ENCODE results near the gene ITIH4. TPM values are rescaled to one million over a fixed set of nuclear protein-coding genes. Genes with fewer than 3 reads are reported as not detected.

Gene ITIH4
- total RNA-seq, 2 donors from 2014 or later = 2.1 to 7.3 TPM

DNA sequence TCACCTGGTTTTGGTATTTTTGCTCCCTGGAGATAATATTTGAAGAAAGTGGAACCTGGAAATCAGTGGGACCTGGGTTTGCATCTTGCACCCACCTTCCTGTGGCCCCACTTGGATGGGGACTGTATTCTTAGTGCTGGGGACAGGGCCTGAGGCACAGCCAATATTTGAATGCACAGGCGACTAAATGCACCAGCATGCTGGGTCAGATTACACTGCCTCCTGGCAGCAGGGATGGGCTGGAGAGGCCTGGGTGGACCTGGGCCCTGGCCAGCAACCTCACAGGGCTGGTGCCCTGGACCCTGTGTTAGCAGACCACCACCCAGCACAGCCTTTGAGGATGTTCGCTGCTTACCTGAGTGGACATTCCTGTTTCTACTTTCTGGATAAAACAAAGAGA is 10.5 kb downstream of the ITIH4 start:
- Histone ChIP-seq H3K9ac (ENCODE audit: low read depth in 2 of 2, low read length in 2 of 2) (no peak overlapping the region), H3K27me3 (no peaks in the 10 kb centered on the region), H3K9me3 (no peaks in the 10 kb centered on the region), H3K27ac (no peak overlapping the region), H3K4me1 (no peaks in the 10 kb centered on the region), H3K36me3 (no peaks in the 10 kb centered on the region), H3K4me3 (no peak overlapping the region)
- TF ChIP-seq, protein P1, sequence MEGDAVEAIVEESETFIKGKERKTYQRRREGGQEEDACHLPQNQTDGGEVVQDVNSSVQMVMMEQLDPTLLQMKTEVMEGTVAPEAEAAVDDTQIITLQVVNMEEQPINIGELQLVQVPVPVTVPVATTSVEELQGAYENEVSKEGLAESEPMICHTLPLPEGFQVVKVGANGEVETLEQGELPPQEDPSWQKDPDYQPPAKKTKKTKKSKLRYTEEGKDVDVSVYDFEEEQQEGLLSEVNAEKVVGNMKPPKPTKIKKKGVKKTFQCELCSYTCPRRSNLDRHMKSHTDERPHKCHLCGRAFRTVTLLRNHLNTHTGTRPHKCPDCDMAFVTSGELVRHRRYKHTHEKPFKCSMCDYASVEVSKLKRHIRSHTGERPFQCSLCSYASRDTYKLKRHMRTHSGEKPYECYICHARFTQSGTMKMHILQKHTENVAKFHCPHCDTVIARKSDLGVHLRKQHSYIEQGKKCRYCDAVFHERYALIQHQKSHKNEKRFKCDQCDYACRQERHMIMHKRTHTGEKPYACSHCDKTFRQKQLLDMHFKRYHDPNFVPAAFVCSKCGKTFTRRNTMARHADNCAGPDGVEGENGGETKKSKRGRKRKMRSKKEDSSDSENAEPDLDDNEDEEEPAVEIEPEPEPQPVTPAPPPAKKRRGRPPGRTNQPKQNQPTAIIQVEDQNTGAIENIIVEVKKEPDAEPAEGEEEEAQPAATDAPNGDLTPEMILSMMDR (IDR thresholded peaks at IDR 0.05) = no peak
- intact Hi-C loops (cut with DNase I) = no loop called here
- DNase-seq = no peak

DNA sequence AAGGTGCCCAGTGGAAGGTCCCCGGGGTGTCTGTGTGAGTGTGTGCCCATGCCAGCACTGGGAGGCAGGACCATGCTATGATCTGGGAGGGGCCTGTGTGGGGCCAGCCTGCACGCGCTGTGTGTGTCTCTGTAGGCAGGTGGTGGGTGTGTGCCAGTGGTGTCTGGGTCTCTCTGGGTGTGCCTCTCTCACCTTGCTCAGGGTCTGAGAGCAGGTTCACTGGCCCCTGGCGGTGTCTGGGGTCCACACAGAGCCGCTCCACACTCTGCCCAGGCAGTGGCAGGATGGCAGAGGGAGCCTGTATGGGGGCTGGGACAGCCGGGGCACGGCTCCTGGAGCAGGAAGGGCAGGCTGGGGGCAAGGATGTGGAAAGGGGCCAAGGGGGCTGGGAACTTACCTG is 12.6 kb downstream of the ITIH4 start:
- no peak overlapping the region for H3K27ac ChIP-seq
- H3K4me3 ChIP-seq = no peak overlapping the region
- H3K9ac ChIP-seq (ENCODE audit: low read depth in 2 of 2, low read length in 2 of 2) = no peak overlapping the region
- no peaks in the 10 kb centered on the region for H3K36me3 ChIP-seq
- no peaks in the 10 kb centered on the region for H3K27me3 ChIP-seq
- no peaks in the 10 kb centered on the region for H3K4me1 ChIP-seq
- no peaks in the 10 kb centered on the region for H3K9me3 ChIP-seq
- DNase-seq = no peak
- TF ChIP-seq, protein P1 (IDR thresholded peaks at IDR 0.05) = no peak
- intact Hi-C loops (cut with DNase I) = no loop called here

DNA sequence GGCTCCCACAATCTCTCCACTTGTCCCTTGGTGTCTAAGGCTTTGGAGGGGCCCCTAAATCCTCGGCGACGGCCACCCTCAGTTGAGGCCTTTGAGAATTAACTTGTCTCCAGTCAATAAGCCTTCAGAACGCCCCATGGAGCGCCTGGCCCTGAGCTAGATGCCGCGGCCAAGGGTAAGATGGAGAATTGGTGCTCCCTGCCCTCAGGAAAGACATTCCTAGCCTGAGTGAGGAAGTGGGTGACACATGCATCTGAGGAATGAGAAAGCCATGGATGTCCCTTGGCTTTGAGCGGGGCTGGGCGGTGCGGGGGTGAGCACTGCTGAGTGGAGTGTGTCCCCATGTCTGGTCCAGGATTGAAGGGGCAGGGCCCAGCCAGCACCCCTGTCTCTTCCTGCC is 13.3 kb downstream of the ITIH4 start:
- TF ChIP-seq, protein P1 (IDR thresholded peaks at IDR 0.05) = no peak
- no peaks in the 10 kb centered on the region for H3K4me1 ChIP-seq
- intact Hi-C loops (cut with DNase I) = no loop called here
- H3K9me3 ChIP-seq = no peaks in the 10 kb centered on the region
- H3K27me3 ChIP-seq = no peaks in the 10 kb centered on the region
- no peak overlapping the region for H3K27ac ChIP-seq
- no peak for DNase-seq
- H3K36me3 ChIP-seq = no peaks in the 10 kb centered on the region
- H3K9ac ChIP-seq (ENCODE audit: low read depth in 2 of 2, low read length in 2 of 2) = no peak overlapping the region
- H3K4me3 ChIP-seq = no peak overlapping the region

DNA sequence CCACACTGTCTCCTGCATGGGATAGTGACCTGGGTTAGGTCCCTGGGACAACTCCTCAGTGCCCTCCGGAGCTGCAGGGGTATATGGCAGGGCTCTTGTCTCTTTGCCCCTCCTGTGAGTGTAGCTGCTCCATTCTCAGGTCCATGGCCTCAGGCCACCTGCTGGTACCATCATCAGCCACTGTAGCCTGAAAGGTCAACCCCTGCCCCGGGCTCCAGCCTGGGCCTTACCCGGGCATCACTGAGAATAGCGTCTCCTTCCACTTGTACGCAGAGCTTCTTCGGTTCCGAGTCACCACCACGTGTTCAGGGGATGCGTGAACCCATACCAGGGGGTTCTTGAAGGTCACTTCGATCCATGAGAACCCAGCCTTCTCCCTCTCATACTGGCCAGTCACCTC is 13.8 kb downstream of the ITIH4 start:
- H3K9me3 ChIP-seq = no peaks in the 10 kb centered on the region
- no peak for DNase-seq
- intact Hi-C loops (cut with DNase I) = no loop called here

DNA sequence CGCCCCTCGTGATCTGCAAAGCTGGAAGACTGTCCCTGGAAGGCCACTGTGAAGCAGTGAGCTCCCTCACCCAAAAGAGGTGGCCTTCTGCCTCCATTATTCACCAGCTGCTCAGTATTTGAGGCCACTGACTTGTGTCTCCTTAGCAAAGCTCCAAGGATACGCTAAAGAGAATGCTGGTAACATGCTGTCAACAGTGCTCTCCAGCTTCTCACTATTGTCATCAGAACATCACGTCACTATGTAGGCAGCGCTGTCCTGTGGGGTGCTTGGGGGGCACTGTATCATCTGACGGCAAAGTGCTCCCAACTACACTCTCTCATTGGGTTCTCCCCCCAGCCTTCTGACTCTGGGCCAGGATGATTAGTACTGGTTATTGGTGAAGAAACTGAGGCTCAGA is 14.3 kb downstream of the ITIH4 start:
- TF ChIP-seq, protein P1 (IDR thresholded peaks at IDR 0.05) = no peak
- H3K27ac ChIP-seq = no peak overlapping the region
- H3K9me3 ChIP-seq = no peaks in the 10 kb centered on the region
- no peaks in the 10 kb centered on the region for H3K4me1 ChIP-seq
- no peaks in the 10 kb centered on the region for H3K27me3 ChIP-seq
- no peak for DNase-seq
- H3K4me3 ChIP-seq = no peak overlapping the region
- H3K9ac ChIP-seq (ENCODE audit: low read depth in 2 of 2, low read length in 2 of 2) = no peak overlapping the region
- intact Hi-C loops (cut with DNase I) = no loop called here
- no peaks in the 10 kb centered on the region for H3K36me3 ChIP-seq

More for the DNA sequence above, 13.8 kb downstream of the ITIH4 start:
- TF ChIP-seq, protein P1 (IDR thresholded peaks at IDR 0.05) = no peak
- H3K9ac ChIP-seq (ENCODE audit: low read depth in 2 of 2, low read length in 2 of 2) = no peak overlapping the region
- no peak overlapping the region for H3K27ac ChIP-seq
- H3K27me3 ChIP-seq = no peaks in the 10 kb centered on the region
- H3K4me3 ChIP-seq = no peak overlapping the region
- no peaks in the 10 kb centered on the region for H3K36me3 ChIP-seq
- no peaks in the 10 kb centered on the region for H3K4me1 ChIP-seq

DNA sequence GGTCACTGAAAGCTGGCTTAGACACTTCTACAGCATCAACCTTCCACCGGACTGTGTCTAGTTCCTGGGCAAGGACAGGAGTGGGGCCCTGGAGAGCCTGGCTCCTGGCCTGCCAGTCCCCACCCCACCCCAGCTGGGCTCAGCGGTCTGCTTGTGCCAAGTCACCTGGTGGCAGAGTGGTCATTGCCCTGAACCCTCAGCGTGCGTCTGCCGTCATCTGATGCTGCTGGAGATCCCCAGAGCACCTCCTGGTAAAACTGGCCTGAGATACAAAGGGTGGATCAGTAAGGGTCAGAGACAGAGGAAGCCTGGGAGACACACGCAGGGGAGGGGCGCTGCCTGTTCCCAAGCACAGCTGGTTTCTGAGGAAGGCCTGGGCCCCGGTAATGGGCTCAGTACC is 16.7 kb downstream of the ITIH4 start:
- intact Hi-C loops (cut with DNase I) = no loop called here
- H3K27ac ChIP-seq = no peak overlapping the region
- TF ChIP-seq, protein P1 (IDR thresholded peaks at IDR 0.05) = no peak
- no peaks in the 10 kb centered on the region for H3K36me3 ChIP-seq
- H3K4me3 ChIP-seq = no peak overlapping the region
- H3K9me3 ChIP-seq = no peaks in the 10 kb centered on the region
- DNase-seq = no peak
- H3K27me3 ChIP-seq = no peaks in the 10 kb centered on the region
- H3K9ac ChIP-seq (ENCODE audit: low read depth in 2 of 2, low read length in 2 of 2) = no peak overlapping the region
- H3K4me1 ChIP-seq = no peaks in the 10 kb centered on the region
